HG02588 (cell line): Measurements from ENCODE around the gene MARCHF2.

Source experiments
- ATAC-seq: cut with Tn5 transposase; IDR thresholded peaks from one replicate; pipeline ENCODE4 v1.9.1; 2021; ENCODE audit warnings: mild to moderate bottlenecking, moderate library complexity; ENCODE audit not compliant: unreplicated experiment

Gene MARCHF2

DNA sequence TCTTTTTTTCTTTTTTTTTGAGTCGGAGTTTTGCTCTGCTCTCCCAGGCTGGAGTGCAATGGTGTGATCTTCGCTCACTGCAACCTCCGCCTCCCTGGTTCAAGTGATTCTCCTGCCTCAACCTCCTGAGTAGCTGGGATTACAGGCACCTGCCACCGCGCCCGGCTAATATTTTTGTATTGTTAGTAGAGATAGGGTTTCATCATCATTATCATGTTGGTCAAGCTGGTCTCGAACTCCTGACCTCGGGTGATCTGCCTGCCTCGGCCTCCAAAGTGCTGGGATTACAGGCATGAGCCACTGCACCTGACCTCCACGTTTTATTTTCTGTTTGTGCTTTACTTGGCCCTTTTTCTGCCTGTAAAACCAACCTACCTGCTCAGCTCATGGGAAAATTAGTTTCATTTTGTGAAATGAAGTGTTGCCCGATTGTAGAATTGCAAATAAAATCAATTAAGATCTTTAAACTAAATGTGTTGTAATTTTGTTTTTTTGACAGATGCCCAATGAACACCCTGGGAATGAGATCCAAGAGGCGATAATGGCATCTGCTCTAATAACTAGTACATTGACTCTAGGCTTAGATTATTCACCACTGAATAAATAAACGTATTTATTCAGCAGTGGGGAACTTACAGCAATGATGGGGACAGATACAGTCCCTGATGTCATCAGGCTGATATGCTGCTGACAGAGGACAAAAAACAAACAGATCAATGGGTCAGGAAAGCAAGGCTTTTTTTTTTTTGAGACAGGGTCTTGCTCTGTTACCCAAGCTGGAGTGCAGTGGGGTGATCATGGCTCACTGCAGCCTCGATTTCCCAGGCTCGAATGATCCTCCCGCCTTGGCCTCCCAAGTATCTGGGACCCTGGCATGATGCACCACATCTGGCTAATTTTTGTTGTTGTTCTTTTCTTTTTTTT, 25.2 kb upstream of the MARCHF2 start:
- no peak for ATAC-seq

DNA sequence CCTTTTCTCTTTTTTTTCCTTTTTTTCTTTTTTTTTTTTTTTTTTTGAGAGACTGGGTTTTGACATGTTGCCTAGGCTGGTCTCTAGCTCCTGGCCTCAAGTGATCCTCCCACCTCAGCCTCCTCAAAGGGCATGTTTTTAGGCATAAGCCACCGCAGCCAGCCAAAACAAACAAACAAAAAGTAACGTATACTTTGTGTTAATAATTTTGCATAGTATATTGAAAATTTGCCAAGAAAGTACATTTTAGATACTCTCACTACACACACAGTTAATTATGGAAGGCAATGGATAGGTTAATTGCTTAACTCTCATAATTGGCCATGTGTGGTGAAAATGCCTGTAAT, 24.5 kb upstream of the MARCHF2 start:
- ATAC-seq: no peak

DNA sequence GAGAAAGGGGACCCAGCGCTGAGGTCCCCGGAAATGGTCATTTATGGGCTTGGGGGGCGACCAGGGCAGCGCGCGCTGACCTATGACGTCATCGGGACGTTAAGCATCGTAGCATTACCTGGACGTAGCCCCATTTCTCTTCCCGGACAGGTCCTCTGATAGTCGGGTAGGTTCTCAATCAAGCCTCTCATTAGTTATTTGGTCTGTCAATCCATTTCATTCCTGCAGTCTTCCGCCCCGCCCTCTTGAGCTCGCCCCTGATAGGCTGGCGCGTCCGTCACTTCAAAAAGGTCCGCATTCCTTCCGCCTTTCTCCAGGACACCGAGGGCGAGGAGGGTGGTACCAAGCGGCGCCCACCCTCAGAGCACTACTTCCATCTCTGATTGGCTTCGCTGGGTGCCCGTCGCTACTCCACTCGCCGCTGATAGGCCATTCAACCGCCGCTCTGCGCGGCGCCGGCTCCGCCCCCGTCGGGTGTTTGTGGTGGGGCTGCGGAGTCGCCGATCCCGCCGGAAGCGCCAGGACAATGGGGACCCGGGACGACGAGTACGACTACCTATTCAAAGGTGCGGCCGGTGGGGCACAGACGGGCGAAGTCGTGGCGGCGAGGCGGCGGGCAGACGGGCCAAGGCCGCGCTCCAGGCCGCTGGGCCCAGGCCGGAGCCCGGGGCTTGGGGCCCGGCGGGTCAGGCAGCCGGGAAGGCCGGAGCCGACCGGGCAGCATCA, 23.1 kb upstream of the MARCHF2 start, which contains the start of gene RAB11B:
TSS of gene RAB11B (plus strand) at position 470 of the 726 bp plus-strand sequence. CDS start at position 527, 57 bp downstream.
- peak; percentile 86 for ATAC-seq

DNA sequence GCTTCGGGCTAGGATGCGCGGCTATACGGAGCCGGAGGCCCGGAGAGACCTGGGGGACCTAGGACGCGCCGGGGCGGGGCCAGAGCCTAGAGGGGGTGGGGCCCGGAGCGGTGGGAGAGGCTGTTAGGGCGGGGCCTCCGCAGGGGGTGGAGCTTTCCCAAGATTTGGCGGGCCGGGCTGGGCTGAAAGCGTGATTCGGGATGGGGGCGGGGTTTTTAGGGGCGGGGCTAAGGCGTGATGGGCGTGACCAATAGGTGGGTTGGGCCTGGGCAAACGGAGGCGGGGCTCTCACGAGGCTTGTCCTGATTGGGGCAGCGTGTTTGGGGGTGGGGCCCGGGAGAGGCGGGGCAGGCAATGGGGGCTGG, 22.5 kb upstream of the MARCHF2 start:
- peak; percentile 35 for ATAC-seq

DNA sequence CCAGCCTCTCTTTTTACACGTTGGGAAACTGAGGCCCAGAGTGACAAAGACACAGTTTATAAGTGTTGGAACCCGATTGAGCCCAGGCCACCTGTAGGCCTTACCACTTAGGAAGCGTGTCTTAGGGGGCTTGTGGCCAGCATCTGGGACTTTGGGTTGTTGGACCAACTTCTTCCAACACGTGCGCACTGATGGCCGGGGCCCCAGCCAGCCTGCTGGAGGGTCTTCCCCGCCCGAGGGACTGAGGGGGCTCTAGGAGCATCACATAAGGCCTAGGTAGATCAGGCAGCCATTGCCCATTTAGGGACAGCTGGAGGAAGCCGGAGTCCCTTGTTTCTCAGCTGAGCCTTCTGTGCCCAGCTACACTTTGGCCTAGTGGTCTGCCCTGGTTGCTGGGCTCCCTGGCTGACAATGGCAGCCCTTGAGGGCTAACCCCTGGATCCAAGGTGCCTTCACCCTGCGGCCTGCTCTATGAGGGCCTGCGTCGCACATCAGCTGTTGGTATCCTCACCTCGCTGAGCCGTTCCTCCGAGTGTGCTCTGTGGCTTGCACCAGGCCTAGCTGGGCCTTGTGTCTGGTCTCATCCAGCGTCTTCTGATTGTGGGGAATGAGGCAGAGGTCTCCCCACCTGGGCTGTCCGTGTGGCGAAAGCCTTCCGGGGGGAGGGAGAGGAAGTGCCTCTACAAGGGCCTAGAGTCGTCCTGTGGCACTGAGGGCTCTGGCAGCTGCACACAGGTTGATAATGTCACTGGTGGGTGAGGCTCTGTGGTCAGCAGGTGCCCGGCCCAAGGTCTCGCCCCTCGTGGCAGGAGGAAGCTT, 21.7 kb upstream of the MARCHF2 start:
- no peak for ATAC-seq

DNA sequence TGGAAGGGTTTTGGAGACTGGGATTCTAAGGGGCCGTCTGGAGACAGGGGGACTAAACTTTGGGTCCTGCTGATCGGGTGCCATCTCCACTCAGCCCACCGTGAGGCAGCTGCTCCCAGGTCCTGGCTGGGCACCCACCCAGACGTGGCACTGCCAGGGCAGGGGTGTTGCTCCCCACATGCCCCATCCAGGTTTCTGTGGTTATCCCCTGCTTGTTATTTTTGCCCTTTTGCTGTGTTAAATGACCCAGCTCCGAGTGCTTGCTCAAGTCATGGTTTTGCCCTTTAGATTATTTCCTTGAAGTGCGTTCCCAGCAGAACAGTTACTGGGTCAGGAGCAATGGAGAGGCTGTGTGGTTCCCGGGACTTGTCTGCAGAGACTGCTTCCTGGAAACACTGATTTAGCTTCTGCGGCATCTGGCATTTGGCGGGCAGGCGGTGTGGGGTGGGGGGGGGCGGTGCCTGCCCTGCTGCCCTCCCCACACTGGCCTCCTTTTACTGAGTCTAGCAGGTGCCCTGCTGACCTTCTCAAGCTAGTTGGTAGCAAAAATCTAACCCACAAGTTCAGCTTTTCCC, 21.0 kb upstream of the MARCHF2 start:
- ATAC-seq: no peak

DNA sequence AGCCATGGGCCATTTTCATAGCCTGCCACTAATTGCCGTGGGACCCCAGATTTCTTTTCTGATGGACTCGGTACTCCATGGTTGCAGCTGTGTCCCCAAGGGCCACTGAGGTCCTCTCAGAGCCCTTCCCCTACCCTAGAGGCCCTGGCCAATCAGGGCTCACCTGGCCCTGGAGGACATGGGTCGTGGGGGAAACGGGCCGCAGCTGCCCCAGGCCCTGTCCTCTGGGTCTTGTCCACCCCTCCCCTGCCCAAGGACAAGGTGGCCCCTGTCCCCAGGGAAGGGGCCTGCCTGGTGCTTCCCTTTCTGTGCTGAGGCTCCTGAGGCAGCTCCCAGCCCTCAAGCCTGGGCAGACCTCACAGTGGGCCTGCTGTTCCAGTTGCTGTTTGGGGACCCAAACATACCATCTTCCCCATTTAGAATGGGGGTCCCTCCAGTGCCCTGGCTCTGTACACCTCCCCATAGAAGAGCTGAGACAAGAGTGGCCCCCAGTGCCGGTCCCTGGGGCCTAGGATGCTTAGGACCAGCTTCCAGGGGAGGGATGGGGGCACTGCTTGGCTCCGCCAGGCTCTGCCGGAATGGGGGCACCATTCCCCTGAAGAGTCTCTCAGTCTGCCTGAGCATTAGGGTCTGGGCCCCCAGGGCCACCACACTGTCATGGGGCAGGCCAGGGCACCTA, 19.8 kb upstream of the MARCHF2 start:
- no peak for ATAC-seq

DNA sequence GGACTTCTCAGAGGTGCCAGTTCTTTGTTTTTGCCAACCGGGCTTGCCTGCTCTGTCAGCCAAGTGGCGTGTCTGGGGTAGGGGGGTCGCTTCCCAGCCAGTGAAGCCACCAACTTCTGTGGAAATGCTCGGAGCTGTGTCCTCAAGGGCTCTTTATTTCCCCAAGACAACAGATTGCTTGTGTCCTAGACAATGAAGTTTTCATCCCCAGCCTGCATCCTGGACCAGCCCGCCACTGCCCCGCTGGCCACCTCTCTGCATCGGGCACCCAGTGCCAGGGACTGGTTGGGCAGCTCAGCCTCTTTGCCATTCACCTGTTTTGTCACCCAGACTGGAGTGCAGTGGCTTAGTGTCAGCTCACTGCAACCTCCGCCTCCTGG, 19.2 kb upstream of the MARCHF2 start:
- no peak for ATAC-seq

DNA sequence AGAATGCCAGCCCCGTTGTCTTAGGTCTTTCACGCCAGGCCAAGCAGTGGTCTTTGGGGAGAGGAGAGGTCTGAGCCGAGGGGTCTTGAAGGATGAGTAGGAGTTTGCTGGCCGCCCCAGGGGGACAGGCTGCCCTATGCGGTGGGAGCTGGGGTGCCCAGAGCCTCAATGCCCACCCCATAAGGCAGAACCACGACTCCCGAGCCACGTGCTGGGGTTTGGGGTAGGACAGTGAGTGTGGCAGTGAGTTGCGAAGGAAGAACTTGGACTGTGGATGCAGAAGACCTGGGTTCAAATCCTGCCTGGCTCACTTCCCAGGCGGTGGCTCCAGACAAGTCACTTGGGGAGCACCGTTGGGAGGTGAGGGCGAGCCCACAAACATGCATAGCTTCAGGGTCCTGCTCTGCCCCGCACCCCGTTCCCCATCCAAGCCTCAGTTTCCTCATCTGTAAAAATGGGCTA, 17.5 kb upstream of the MARCHF2 start:
- ATAC-seq: no peak

DNA sequence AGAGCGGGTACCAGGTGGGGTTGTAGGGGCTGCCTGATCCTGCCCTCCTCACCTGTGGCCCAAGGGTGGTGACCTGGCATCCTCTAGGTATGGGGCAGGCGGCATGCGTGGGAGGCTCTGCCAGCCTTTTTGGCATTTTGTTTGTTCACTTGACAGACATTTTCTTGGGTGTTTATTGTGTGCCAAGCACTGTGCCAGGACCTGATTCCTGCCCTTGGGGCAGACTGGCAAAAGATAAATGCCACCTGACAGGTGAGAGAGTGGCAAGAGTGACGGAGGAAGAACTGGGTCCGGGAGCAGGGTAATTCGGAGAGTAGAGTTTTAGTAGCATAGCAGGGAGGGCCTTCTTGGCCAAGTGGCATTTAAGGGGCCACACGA, 16.9 kb upstream of the MARCHF2 start:
- ATAC-seq: no peak

DNA sequence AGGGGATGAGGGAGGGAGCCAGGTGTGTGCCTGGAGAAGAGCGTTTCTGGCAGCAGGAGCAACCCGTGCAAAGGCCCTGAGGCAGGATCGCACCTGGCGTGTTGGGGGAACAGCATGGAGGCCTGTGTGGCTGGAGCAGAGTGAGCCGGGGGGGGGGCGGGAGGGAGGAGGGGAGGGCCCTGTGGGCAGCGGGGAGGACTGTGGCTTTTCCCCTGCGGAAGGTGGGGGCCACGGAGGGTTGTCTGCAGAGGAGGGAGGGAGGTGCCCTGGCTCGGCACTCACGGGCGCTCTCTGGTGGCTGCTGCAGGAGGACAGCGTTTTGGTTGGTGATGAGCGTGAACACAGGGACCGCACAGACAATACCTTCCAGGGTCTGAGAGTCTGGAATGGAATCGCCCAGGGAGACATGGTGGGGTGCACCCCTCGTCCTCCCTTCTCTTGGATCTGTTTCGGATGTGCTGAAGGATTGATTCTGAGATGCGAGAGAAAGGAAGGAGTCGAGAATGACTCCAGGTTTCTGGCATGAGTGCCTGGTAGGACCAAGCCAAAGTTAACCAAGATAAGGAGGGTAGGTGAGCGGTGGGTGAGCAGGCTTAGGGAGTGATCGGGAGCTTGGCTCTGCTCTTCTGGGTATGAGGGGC, 16.4 kb upstream of the MARCHF2 start:
- no peak for ATAC-seq

DNA sequence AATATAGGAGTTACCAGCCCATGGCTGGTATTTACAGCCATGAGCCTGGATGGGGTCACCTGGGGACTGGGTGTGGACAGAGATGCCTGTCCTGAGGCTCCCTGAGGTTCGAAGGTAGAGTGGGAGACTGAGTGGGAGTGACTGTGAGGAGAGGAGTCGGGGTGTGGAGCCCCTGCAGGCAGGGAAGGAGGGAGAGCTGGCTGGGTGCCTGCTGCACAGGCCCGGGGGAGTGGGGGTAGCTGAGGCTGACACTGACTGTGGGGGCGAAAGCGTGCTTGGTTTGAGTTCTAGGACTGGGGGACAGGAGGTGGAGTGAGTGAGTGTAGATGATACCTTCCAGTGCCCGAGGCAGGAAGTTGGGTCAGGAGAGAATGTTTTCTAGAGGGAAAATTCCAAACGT, 15.8 kb upstream of the MARCHF2 start:
- no peak for ATAC-seq

DNA sequence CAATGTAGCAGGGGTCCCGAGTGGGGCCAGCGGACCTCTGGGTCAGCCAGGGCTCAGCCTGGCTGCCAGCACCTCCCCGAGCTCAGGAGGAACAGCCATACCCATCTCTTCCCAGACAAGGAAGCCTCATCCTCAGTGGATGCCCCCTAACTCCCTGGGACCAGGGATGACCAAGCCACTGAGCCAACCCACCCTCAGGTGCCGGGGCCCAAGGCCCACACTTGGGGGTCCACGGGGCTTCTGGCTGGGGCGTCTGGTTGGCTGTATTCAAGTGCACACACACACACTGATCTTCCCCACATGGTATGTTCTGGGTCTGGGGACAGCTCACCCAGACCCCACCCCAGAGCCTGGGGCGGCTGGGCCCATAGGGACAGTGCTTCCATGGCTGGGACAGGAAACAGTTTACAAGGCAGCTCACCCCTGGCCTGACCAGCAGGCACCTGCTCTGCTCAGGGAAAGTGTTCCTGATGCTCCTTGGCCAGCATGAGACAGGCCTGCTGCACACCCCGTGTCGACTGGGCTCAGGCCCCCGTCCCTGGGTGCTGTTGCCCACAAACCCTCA, 15.3 kb upstream of the MARCHF2 start:
- no peak for ATAC-seq

DNA sequence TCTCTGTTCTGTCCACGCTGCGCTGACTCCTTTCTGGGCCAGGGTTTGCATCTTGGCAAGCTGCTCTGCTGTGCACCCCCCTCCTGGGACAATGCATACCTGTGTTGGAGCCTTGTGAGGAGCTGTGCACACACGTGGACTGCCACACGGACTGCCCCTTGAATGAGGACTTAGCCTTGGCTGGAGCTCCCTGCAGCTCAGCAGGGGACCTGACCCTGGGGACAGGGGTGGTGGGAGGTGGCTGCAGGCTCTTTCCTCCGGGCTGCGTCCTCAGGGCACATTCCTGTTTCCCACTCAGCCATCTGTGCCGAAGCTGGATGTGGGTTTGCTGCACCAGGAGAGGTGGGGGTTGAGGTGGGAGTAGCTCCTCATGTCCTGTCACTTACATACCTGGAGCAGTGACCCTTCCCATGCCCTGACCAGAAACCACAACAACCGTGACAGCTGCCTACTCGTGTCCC, 14.8 kb upstream of the MARCHF2 start:
- no peak for ATAC-seq

DNA sequence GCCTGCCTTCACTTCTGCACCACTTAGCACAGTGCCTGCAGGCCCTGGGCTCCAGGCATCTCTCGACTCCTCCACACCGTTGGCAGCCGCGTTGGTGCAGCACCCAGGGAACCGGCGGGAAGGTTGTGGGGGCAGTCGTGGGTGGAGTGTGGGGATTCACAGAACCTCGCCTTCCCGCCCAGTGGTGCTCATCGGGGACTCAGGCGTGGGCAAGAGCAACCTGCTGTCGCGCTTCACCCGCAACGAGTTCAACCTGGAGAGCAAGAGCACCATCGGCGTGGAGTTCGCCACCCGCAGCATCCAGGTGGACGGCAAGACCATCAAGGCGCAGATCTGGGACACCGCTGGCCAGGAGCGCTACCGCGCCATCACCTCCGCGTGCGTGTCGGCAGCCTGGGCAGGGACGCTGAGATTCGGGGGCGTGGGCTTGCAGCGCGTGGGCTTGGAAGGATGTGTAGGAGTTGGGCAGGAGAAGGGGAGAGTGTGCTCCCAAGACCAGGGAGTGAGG, 13.4 kb upstream of the MARCHF2 start:
- no peak for ATAC-seq

DNA sequence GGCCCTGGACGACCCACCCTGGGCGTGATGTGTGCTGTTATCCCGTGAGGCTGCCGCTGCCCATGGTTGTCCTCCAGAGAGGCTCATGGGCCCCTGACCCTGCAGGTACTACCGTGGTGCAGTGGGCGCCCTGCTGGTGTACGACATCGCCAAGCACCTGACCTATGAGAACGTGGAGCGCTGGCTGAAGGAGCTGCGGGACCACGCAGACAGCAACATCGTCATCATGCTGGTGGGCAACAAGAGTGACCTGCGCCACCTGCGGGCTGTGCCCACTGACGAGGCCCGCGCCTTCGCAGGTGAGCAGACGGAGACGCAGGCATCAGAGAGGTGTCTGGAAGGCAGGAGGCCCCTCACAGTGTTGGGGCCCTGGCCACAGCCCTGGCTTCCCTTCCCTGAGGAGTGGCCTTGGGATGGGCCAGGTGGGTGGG, 11.1 kb upstream of the MARCHF2 start:
- ATAC-seq: no peak

DNA sequence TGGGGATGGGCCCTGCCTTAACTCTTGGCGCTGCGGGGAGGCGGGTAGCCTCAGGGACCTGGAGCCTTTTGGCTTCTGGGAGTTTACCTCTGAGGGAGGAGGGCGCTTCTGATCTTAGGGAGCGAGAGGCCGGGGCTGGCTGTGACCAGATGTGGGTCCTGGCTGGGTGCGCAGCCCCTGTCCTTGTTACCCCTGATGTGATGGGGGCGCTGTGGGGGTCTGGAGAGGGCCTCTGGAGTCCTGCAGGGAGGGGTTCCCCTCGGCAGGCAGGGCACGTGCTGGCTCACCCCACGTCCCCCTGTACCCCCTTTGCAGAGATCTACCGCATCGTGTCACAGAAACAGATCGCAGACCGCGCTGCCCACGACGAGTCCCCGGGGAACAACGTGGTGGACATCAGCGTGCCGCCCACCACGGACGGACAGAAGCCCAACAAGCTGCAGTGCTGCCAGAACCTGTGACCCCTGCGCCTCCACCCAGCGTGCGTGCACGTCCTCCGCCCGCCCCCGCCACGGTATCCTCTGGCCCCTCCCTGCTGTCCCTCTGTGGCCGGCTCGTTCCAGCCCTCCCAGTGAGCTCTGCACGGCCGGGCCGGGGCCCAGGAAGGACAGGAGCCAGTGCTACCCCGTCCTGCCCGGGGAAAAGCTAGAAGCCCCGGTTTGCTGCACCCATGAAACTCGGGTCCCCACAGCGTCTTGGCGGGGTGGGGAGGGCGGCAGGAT, 9.8 kb upstream of the MARCHF2 start:
- no peak for ATAC-seq

DNA sequence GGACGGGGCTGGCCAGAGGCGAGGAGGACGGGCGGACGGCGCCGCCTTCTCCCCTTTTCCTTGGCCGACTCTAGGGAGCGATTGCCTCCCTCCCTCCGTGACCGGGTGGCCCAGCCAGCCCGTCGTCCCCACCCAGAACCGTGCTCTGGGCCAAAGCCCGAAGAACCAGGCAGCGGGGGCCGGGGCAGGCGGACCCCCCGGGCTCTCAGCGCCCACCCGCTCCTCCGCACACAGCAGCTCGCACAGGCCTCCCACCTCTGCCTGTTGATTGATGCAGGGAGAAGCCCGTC, 9.3 kb upstream of the MARCHF2 start:
- ATAC-seq: no peak
